Nucleus accumbens (tissue), 56 donors: ENCODE results near the gene SFN.
A peak's percentile ranks its signal among the peaks of the same experiment; 100 is the strongest.
"Not testable (repeated sequence)": the region's sequence is repeated elsewhere in the genome, so short reads cannot be mapped to it uniquely, and the experiment has no call there.

ENCODE experiments used
- DNase-seq, 56 donors: peaks; one replicate each; lab custom pipeline; 2025; lab: John Stamatoyannopoulos, UW

SFN gene

GRCh38 chr1:26861286-26861701 lies 1.7 kb upstream of the SFN start:
- no peak for DNase-seq

- peak in 1 of 56 donors; percentile 26 for DNase-seq
Measured at GRCh38 chr1:26861889-26862378, 1.0 kb upstream of the SFN start.

GRCh38 chr1:26863685-26864077 lies 732 bp downstream of the SFN start:
- no peak for DNase-seq

GRCh38 chr1:26864610-26865480 lies 1.9 kb downstream of the SFN start:
- DNase-seq: peak; percentile 68 to 98 (median 93)

- DNase-seq: not testable (repeated sequence)
Measured at GRCh38 chr1:26873097-26873496, 10.1 kb downstream of the SFN start.

- no peak for DNase-seq
Measured at GRCh38 chr1:26874896-26875295, 11.9 kb downstream of the SFN start.

GRCh38 chr1:26877326-26877725 lies 14.4 kb downstream of the SFN start:
- DNase-seq: no peak

- DNase-seq: no peak
Measured at GRCh38 chr1:26879793-26880192, 16.8 kb downstream of the SFN start.

GRCh38 chr1:26881611-26882010 lies 18.7 kb downstream of the SFN start:
- DNase-seq: not testable (repeated sequence)

GRCh38 chr1:26882696-26883463 lies 19.9 kb downstream of the SFN start:
- DNase-seq: no peak

- no peak for DNase-seq
Measured at GRCh38 chr1:26887125-26887524, 24.2 kb downstream of the SFN start.

GRCh38 chr1:26888231-26888630 lies 25.3 kb downstream of the SFN start:
- DNase-seq: no peak

GRCh38 chr1:26889551-26890466 lies 26.9 kb downstream of the SFN start, which contains the start of gene GPN2:
Gene GPN2 (minus strand): TSS chr1:26890283. CDS start chr1:26890096, 187 bp downstream.
- DNase-seq: peak in 55 of 56 donors; percentile 11 to 90 (median 71)

- DNase-seq: peak in 1 of 56 donors; percentile 35
Measured at GRCh38 chr1:26890467-26890796, 27.5 kb downstream of the SFN start.

GRCh38 chr1:26894263-26894662 lies 31.3 kb downstream of the SFN start:
- no peak for DNase-seq

- DNase-seq: no peak
Measured at GRCh38 chr1:26897351-26897750, 34.4 kb downstream of the SFN start.

- peak in 54 of 56 donors; percentile 30 to 93 (median 76) for DNase-seq
Measured at GRCh38 chr1:26900001-26900814, 37.3 kb downstream of the SFN start, which contains the start of gene GPATCH3. Gene GPATCH3 (minus strand): TSS chr1:26900467. CDS start chr1:26900442, 25 bp downstream.

- DNase-seq: no peak
Measured at GRCh38 chr1:26900815-26901511, 38.0 kb downstream of the SFN start.
